ENCODE measurements around the gene GDAP2. TPM values are rescaled to one million over a fixed set of nuclear protein-coding genes. Genes with fewer than 3 reads are reported as not detected.

GDAP2 gene
- total and polyA plus RNA-seq, 8 donors = 3.5 to 51.4 (median 24.1) TPM

GRCh38 chr1:117843791-117844190, 85.6 kb downstream of the GDAP2 start:
- Histone ChIP-seq H3K27ac (no peak overlapping the region), H3K9me3 (peaks cover 0 to 15% (median 7%) of the 10 kb centered on the region in 4 donors), H3K27me3 (no peaks in the 10 kb centered on the region), H3K4me3 (no peak overlapping the region), H3K4me1 (peaks cover 0 to 7% (median 0%) of the 10 kb centered on the region in 4 donors), H3K36me3 (peaks cover 0 to 3% (median 0%) of the 10 kb centered on the region in 4 donors)
- no peak for DNase-seq
- TF ChIP-seq POLR2AphosphoS5 (IDR thresholded peaks at IDR 0.05) (no peak), EP300 (IDR thresholded peaks at IDR 0.05) (no peak), POLR2A (IDR thresholded peaks at IDR 0.05) (no peak)
- intact Hi-C loops (cut with DNase I; ENCODE audit: low total_unique reads) = no loop called here
- 79 to 94% (median 91%) methylated on average over 1 of the region's 1 CpG for WGBS, 5 donors

DNA sequence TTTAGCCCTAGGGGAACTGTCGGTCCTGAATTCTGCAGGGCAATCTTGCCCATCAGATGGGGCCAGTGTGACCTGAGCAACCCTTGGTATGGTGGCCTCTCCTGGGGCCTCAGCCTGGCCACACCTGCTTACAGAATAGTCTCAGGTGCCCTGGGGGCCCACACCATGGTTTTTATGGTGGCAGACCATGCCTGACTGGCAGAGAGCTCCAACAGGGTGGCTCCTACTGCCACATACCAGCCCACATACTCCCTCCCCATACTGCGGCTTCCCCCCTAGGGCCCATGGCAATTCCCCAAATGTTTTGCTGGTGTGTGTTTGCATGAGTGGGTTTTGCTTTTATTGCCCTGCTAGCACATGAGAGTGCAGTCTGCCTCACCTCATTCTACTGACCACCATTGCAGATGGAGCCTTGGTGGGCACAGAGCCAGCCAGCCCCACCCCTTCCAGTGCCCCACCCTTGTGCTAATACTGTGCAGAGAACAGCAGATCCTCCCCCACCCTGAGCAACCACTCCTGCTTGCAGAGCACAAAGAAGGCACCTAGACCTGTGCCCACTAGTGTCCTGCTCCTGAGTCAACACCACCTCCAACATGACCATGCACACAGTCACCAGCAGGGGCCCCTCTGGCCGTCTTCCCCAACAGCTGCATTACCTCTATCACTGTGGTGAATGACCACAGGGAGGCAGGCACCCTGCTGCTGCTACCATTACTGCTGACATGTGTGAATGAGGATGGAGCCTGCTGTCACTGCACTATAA, 86.8 kb downstream of the GDAP2 start:
- intact Hi-C loops (cut with DNase I; ENCODE audit: low total_unique reads) = no loop called here
- WGBS, 5 donors = 55 to 79% (median 72%) methylated on average over 2 to 3 of the region's 3 CpGs

DNA sequence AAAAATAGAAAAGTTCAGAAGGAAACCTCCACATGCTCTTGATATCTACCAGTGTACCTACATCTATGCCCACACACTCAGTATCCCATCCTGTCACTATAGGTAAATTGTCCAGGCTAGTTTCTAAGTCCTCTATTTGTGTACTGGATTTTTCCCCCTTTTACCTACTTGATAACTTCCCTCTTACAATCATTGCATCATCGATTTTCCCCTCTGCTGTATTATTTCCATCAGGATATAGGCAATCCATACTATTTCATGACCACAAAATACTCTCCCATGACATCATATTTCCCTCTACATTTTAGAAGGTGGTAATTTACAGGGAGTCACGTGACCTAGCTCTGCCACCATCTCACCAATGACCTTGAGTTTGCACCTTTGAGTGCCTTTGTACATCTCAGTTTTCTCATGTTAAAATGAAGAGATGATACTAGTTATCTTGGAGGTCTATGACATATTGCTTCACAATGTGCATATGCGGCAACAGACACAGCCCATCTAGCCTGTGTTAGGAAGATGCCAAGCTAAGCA, 88.2 kb downstream of the GDAP2 start:
- intact Hi-C loops (cut with DNase I; ENCODE audit: low total_unique reads) = no loop called here
- 82 to 97% (median 94%) methylated on average over 3 of the region's 3 CpGs for WGBS, 5 donors

More for the DNA sequence above, 86.8 kb downstream of the GDAP2 start:
- Histone ChIP-seq H3K4me3 (no peak overlapping the region), H3K9me3 (peaks cover 0 to 15% (median 7%) of the 10 kb centered on the region in 4 donors), H3K27ac (no peak overlapping the region), H3K36me3 (peaks cover 0 to 10% (median 4%) of the 10 kb centered on the region in 4 donors), H3K27me3 (no peaks in the 10 kb centered on the region), H3K4me1 (peaks cover 0 to 7% (median 0%) of the 10 kb centered on the region in 4 donors)
- no peak for DNase-seq
- TF ChIP-seq, protein P1, sequence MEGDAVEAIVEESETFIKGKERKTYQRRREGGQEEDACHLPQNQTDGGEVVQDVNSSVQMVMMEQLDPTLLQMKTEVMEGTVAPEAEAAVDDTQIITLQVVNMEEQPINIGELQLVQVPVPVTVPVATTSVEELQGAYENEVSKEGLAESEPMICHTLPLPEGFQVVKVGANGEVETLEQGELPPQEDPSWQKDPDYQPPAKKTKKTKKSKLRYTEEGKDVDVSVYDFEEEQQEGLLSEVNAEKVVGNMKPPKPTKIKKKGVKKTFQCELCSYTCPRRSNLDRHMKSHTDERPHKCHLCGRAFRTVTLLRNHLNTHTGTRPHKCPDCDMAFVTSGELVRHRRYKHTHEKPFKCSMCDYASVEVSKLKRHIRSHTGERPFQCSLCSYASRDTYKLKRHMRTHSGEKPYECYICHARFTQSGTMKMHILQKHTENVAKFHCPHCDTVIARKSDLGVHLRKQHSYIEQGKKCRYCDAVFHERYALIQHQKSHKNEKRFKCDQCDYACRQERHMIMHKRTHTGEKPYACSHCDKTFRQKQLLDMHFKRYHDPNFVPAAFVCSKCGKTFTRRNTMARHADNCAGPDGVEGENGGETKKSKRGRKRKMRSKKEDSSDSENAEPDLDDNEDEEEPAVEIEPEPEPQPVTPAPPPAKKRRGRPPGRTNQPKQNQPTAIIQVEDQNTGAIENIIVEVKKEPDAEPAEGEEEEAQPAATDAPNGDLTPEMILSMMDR (IDR thresholded peaks at IDR 0.05) = no peak
- TF ChIP-seq POLR2AphosphoS5 (IDR thresholded peaks at IDR 0.05) (no peak), POLR2A (IDR thresholded peaks at IDR 0.05) (no peak), EP300 (IDR thresholded peaks at IDR 0.05) (no peak)

GRCh38 chr1:117838911-117839310, 90.5 kb downstream of the GDAP2 start:
- intact Hi-C loops (cut with DNase I; ENCODE audit: low total_unique reads) = no loop called here
- WGBS, 5 donors = 92 to 98% (median 94%) methylated on average over 3 of the region's 3 CpGs
- peaks cover 0 to under 1% (median 0%) of the 10 kb centered on the region in 4 donors for H3K9me3 ChIP-seq

More for the DNA sequence above, 88.2 kb downstream of the GDAP2 start:
- no peak overlapping the region for H3K4me3 ChIP-seq
- H3K27me3 ChIP-seq = no peaks in the 10 kb centered on the region
- peaks cover 0 to 15% (median 7%) of the 10 kb centered on the region in 4 donors for H3K9me3 ChIP-seq
- no peak for TF ChIP-seq POLR2A (IDR thresholded peaks at IDR 0.05)
- TF ChIP-seq POLR2AphosphoS5 (IDR thresholded peaks at IDR 0.05) = no peak
- no peak for TF ChIP-seq EP300 (IDR thresholded peaks at IDR 0.05)
- no peak overlapping the region for H3K27ac ChIP-seq
- H3K4me1 ChIP-seq = no peaks in the 10 kb centered on the region
- peaks cover 0 to 12% (median 4%) of the 10 kb centered on the region in 4 donors for H3K36me3 ChIP-seq
- DNase-seq = no peak

GRCh38 chr1:117836069-117836468, 93.4 kb downstream of the GDAP2 start:
- Histone ChIP-seq H3K4me1 (no peaks in the 10 kb centered on the region), H3K9me3 (no peaks in the 10 kb centered on the region), H3K36me3 (peaks cover 0 to 12% (median 2%) of the 10 kb centered on the region in 4 donors), H3K27me3 (no peaks in the 10 kb centered on the region), H3K27ac (no peak overlapping the region), H3K4me3 (no peak overlapping the region)
- TF ChIP-seq, protein P1 (IDR thresholded peaks at IDR 0.05) = no peak
- TF ChIP-seq POLR2A (IDR thresholded peaks at IDR 0.05) (no peak), EP300 (IDR thresholded peaks at IDR 0.05) (no peak), POLR2AphosphoS5 (IDR thresholded peaks at IDR 0.05) (no peak)
- intact Hi-C loops (cut with DNase I; ENCODE audit: low total_unique reads) = no loop called here
- DNase-seq = no peak
- 88 to 100% (median 94%) methylated on average over 1 of the region's 1 CpG for WGBS, 5 donors

More at GRCh38 chr1:117838911-117839310, 90.5 kb downstream of the GDAP2 start:
- no peak overlapping the region for H3K27ac ChIP-seq
- no peaks in the 10 kb centered on the region for H3K4me1 ChIP-seq
- no peak overlapping the region for H3K4me3 ChIP-seq
- H3K27me3 ChIP-seq = no peaks in the 10 kb centered on the region
- no peak for DNase-seq
- peaks cover 0 to 12% (median 4%) of the 10 kb centered on the region in 4 donors for H3K36me3 ChIP-seq
- TF ChIP-seq POLR2AphosphoS5 (IDR thresholded peaks at IDR 0.05) = no peak
- no peak for TF ChIP-seq POLR2A (IDR thresholded peaks at IDR 0.05)
- TF ChIP-seq EP300 (IDR thresholded peaks at IDR 0.05) = no peak
- TF ChIP-seq, protein P1 (IDR thresholded peaks at IDR 0.05) = no peak

Data from stomach (tissue), 9 donors.